Adrenal gland (tissue), 12 donors: Measurements from ENCODE around the gene BCL2L15. TPM values are rescaled to one million over a fixed set of nuclear protein-coding genes. Genes with fewer than 3 reads are reported as not detected.

Experiments
- DNase-seq, 7 donors: peaks; one replicate each; pipeline ENCODE4 v3.0.0-alpha.2; 2019 to 2020
- H3K27ac ChIP-seq, 5 donors: fragments of 200-600 bp; sonication (generic) in 4 of 5; 1 replicate in 3 of 5; 2 replicates in 2 of 5; pipeline versions ENCODE4 v1.5.1 to v1.8.0; 2016 to 2020; ENCODE audit warnings: mild to moderate bottlenecking in 1 of 5
- H3K27me3 ChIP-seq: fragments of 200-600 bp; 2 replicates; pipeline ENCODE4 v1.8.0; 2021
- H3K36me3 ChIP-seq, 2 donors: fragments of 200-600 bp; replicated peaks in 1 of 2; 1 replicate in 1 of 2; 2 replicates in 1 of 2; pipeline versions ENCODE4 v1.5.1 to v1.8.0; 2018 to 2022
- H3K4me1 ChIP-seq, 2 donors: fragments of 200-600 bp; replicated peaks in 1 of 2; 1 replicate in 1 of 2; 2 replicates in 1 of 2; pipeline versions ENCODE4 v1.5.1 to v1.8.0; 2018 to 2021
- H3K4me3 ChIP-seq, 4 donors: fragments of 200-600 bp; sonication (generic) in 3 of 4; one replicate each; pipeline ENCODE4 v1.5.1; 2016 to 2018
- H3K9me3 ChIP-seq, 3 donors: fragments of 200-600 bp; sonication (generic) in 1 of 3; replicated peaks in 1 of 3; 1 replicate in 2 of 3; 2 replicates in 1 of 3; pipeline versions ENCODE4 v1.5.1 to v1.8.0; 2016 to 2021
- POLR2A ChIP-seq, 2 donors: fragments of 450-650 bp; IDR thresholded peaks; one replicate each; pipeline ENCODE4 v1.6.1; 2017; ENCODE audit warnings: antibody characterized with exemption in 2 of 2, mild to moderate bottlenecking in 2 of 2, moderate library complexity in 1 of 2
- WGBS, 4 donors: extraction: QIAGEN DNeasy Blood & Tissue Kit in 2 of 4; methylation state at CpG; one replicate each; pipeline versions ENCODE4 v1.1.5 to v1.1.7; 2013 to 2017; 5-methylcytosine and 5-hydroxymethylcytosine counted together
- intact Hi-C, 2 donors: fragments of 100-400 bp; cut with DNase I; formaldehyde crosslinking; loops; one replicate each; pipeline versions ENCODE4 v1.14.1 to v1.15.0; 2022 to 2023
- polyA plus RNA-seq, 3 donors: library from polyadenylated mRNA; stranded (reverse); fragments of 200-250 nt in 2 of 3; fragments of 350-450 nt in 1 of 3; fragmentation: Illumina TruSeq in 1 of 3; extraction: RNeasy Lipid Tissue Mini Kit (QIAGEN cat#74804) in 1 of 3; gene quantifications; one replicate each; pipeline ENCODE4 v1.2.3, GENCODE V29; 2013 to 2014
- total RNA-seq, 9 donors: library from RNA; depleted of rRNA in 4 of 9; stranded (reverse); fragments of >200 nt in 4 of 9; fragments of 120-200 nt in 1 of 9; fragmentation: NEBNext Ultra II Directional in 1 of 9; extraction: Animal tissue kit (Norgen Biotek cat#: 25700) in 1 of 9; gene quantifications; one replicate each; pipeline versions ENCODE4 v1.1.0 to v1.2.4, GENCODE V29; 2013 to 2023
- TF ChIP-seq, protein P1 (sequence below), 6 experiments: fragments of 450-650 bp in 4 of 6; fragments of 200-600 bp in 2 of 6; sonication (generic) in 1 of 6; IDR thresholded peaks; 1 replicate in 5 of 6; 2 replicates in 1 of 6; pipeline versions ENCODE4 v1.5.1 to v1.8.0; 2016 to 2021; ENCODE audit warnings: antibody characterized with exemption in 6 of 6, mild to moderate bottlenecking in 2 of 6, moderate library complexity in 1 of 6
- donor health status: healthy with polysubstance abuse.
- donor health status: Bipolar disorder and iron deficiency.
- donor health status: DM: yes; HTN: yes; CAD: no.
- donor health status: DM: no; HTN: no; CAD: no.
- donor health status: DM: no; HTN: no; CAD: no.
- donor health status: DM: yes; HTN: yes; CAD: no.

The BCL2L15 gene
- total and polyA plus RNA-seq, 12 donors, result 0.07 to 1.3 (median 0.30) TPM; not detected in 2

DNA sequence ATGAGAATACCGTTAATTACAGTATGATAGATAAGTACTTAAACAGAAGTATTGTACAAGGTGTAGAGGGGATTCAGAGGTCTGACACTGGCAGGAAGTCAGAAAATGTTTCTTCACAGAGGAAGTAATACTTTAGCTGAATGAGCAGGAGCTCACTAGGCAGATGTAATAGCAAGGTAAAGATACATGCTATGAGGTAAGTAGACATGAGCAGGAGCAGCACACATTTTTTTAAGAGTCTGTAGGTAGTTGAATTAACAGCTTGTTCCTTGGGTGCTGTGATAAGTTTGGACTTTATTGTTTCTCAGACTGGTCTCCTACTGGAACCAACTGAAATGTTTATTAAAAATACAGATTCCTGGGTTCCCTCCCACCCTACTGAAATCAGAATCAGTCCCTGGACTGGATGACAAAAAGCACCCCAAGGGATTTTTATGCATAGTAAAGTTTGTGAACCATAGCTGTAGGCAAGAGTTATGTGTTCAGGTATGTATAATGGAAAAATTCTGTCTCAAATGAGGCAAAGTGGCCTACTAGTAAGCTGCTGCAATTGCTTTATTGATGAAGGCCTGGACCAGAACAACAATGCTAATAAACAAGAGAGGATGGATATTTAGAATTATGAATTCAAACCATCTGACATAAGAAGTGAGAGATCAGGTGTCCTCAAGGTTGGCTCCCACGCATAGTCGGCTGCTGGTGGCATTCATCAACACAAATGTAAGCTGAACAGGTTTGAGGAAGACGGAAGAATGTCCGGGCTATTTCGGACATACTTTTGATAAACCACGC lies 16.3 kb upstream of the BCL2L15 start:
- Histone ChIP-seq H3K27ac (peak overlapping the region in 4 of 5 donors; percentile 74 to 96 (median 90)), H3K9me3 (no peaks in the 10 kb centered on the region), H3K4me1 (peaks cover 5 to 34% of the 10 kb centered on the region in 2 donors), H3K4me3 (peak overlapping the region in 3 of 4 donors; percentile 2 to 74 (median 37)), H3K36me3 (peaks cover 0 to 36% of the 10 kb centered on the region in 2 donors), H3K27me3 (no peaks in the 10 kb centered on the region)
- DNase-seq, result peak in 2 of 7 donors; percentile 20 to 57
- TF ChIP-seq POLR2A (IDR thresholded peaks at IDR 0.05), result no peak
- TF ChIP-seq, protein P1, sequence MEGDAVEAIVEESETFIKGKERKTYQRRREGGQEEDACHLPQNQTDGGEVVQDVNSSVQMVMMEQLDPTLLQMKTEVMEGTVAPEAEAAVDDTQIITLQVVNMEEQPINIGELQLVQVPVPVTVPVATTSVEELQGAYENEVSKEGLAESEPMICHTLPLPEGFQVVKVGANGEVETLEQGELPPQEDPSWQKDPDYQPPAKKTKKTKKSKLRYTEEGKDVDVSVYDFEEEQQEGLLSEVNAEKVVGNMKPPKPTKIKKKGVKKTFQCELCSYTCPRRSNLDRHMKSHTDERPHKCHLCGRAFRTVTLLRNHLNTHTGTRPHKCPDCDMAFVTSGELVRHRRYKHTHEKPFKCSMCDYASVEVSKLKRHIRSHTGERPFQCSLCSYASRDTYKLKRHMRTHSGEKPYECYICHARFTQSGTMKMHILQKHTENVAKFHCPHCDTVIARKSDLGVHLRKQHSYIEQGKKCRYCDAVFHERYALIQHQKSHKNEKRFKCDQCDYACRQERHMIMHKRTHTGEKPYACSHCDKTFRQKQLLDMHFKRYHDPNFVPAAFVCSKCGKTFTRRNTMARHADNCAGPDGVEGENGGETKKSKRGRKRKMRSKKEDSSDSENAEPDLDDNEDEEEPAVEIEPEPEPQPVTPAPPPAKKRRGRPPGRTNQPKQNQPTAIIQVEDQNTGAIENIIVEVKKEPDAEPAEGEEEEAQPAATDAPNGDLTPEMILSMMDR (IDR thresholded peaks at IDR 0.05), result no peak
- 16 to 21% (median 18%) methylated on average over 7 of the region's 7 CpGs for WGBS, 4 donors
- intact Hi-C loops, result no loop called here

DNA sequence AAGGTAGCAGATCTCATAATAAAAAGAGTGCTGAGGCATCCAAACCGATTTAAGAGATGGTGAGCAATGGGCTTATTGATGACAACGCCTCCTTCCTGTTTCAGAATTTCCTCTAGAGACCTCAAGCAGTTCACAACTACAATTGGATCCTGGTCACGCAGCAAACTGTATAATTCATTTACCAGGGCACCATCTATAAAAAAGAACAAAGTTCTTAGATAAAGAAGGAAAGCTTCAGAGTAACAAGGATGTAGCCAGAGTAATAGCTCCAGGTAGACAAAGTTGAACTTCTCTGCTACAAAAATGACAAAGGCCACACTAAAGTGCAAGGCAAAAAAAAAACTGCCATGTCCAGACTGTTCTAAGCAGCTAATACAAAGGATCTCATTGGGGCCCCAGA lies 13.8 kb upstream of the BCL2L15 start:
- intact Hi-C loops, result no loop called here
- H3K4me3 ChIP-seq, result no peak overlapping the region
- H3K4me1 ChIP-seq, result peaks cover 5 to 36% of the 10 kb centered on the region in 2 donors
- TF ChIP-seq, protein P1 (IDR thresholded peaks at IDR 0.05), result no peak
- TF ChIP-seq POLR2A (IDR thresholded peaks at IDR 0.05), result no peak
- H3K9me3 ChIP-seq, result no peaks in the 10 kb centered on the region
- peaks cover 0 to 46% of the 10 kb centered on the region in 2 donors for H3K36me3 ChIP-seq
- H3K27me3 ChIP-seq, result no peaks in the 10 kb centered on the region
- WGBS, 4 donors, result 62 to 90% (median 72%) methylated on average over 3 of the region's 3 CpGs
- DNase-seq, result no peak
- H3K27ac ChIP-seq, result no peak overlapping the region

DNA sequence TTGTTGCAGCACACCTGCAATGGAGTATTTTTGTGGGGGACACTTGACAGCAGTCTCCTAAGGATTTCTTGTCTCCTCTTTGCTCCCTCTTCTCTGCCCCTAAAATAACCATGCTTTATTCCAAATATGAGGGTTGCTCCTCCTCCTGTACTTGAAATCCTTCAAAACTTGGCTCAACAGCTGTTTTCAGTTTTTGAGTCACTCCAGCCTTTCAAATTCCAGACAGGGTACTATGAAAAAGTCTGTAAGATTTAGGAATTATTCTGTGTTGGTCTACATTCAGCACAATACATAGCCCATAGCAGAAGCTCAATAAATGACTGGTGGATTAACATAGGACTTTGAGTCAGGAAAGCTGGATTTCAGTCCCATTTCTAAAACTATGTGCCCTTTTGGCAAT lies 11.7 kb upstream of the BCL2L15 start:
- Histone ChIP-seq H3K27ac (peak overlapping the region in 1 of 5 donors; percentile 10), H3K4me3 (no peak overlapping the region), H3K9me3 (no peaks in the 10 kb centered on the region), H3K27me3 (no peaks in the 10 kb centered on the region), H3K4me1 (peaks cover 0 to 28% of the 10 kb centered on the region in 2 donors), H3K36me3 (peaks cover 0 to 60% of the 10 kb centered on the region in 2 donors)
- DNase-seq, result no peak
- TF ChIP-seq, protein P1 (IDR thresholded peaks at IDR 0.05), result no peak
- no peak for TF ChIP-seq POLR2A (IDR thresholded peaks at IDR 0.05)
- intact Hi-C loops, result no loop called here

DNA sequence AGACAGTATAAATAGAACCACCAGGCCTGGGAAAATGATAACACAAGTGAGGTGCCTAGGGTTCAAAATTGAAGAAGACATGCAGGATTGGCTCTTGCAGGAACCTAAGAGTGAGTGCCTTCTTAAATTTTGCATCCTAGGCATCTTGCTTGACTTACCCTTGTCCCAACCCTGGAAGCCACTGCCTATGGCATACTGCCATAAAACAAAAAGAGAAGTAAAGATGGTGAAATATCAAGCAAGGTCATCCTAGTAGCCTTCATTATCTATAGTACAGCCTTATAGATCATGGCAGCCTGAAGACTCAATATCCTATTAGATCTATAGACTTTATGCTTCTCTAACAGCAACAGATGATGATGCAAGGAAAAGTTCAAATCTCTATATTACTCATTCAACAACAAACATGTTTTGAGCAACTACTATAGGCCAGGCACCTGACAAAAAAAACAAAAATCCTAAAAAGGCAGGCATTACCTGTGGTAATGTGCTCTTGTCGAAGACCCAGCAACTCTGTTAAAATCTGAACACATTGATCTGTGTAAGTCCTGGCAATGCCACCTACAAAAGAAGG lies 10.9 kb upstream of the BCL2L15 start:
- H3K27me3 ChIP-seq, result no peaks in the 10 kb centered on the region
- H3K36me3 ChIP-seq, result peaks cover 0 to 60% of the 10 kb centered on the region in 2 donors
- TF ChIP-seq, protein P1 (IDR thresholded peaks at IDR 0.05), result no peak
- TF ChIP-seq POLR2A (IDR thresholded peaks at IDR 0.05), result no peak
- WGBS, 4 donors, result 95 to 100% (median 99%) methylated on average over 1 of the region's 1 CpG
- H3K9me3 ChIP-seq, result no peaks in the 10 kb centered on the region
- intact Hi-C loops, result no loop called here
- H3K4me1 ChIP-seq, result peaks cover 0 to 23% of the 10 kb centered on the region in 2 donors
- no peak overlapping the region for H3K4me3 ChIP-seq
- no peak for DNase-seq
- H3K27ac ChIP-seq, result no peak overlapping the region
